Omental fat pad (tissue), 4 donors: ENCODE data around the gene RSPO3. TPM values are rescaled to one million over a fixed set of nuclear protein-coding genes. Genes with fewer than 3 reads are reported as not detected.
"Not testable (repeated sequence)": the region's sequence is repeated elsewhere in the genome, so short reads cannot be mapped to it uniquely, and the experiment has no call there.

ENCODE experiments used
- ATAC-seq: fragments of 150-250 bp; one replicate; pipeline ENCODE4 v1.9.1; 2016; ENCODE audit warnings: mild to moderate bottlenecking, moderate library complexity; ENCODE audit not compliant: low FRiP score
- DNase-seq: peaks from one replicate; pipeline ENCODE4 v3.0.0-alpha.2; 2019; ENCODE audit warnings: low spot score
- CTCF ChIP-seq, 3 donors: fragments of 450-650 bp; IDR thresholded peaks; one replicate each; pipeline ENCODE4 v1.5.1; 2016 to 2017; ENCODE audit warnings: antibody characterized with exemption in 3 of 3, mild to moderate bottlenecking in 3 of 3, moderate library complexity in 2 of 3
- total RNA-seq, 4 donors: library from RNA; depleted of rRNA; stranded (reverse); fragments of >200 nt; gene quantifications; one replicate each; pipeline ENCODE4 v1.1.0, GENCODE V29; 2016

The RSPO3 gene
- total RNA-seq, 4 donors from 2014 or later, result 21.5 to 40.1 (median 30.3) TPM

DNA sequence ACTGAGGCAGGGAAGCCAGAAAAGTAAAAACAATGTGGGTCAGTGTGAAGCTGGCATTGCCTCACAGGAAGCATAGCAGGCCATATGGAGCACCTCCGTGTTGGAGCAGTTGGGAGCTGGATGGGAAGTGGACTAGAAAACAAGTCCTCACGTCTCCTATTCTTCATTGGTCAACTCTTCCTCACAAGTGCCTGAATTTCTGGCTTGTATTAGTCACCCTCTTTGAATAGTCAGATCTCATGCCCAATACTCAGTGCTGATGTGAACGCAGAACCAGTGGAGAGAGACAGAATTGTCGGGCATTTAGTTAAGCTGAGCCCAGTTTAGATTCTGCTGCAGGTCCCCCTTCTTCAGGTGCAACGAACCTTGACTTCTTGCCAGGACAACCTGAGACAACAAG, 22.3 kb upstream of the RSPO3 start:
- TF ChIP-seq CTCF (IDR thresholded peaks at IDR 0.05), result no peak
- no peak for ATAC-seq
- no peak for DNase-seq

DNA sequence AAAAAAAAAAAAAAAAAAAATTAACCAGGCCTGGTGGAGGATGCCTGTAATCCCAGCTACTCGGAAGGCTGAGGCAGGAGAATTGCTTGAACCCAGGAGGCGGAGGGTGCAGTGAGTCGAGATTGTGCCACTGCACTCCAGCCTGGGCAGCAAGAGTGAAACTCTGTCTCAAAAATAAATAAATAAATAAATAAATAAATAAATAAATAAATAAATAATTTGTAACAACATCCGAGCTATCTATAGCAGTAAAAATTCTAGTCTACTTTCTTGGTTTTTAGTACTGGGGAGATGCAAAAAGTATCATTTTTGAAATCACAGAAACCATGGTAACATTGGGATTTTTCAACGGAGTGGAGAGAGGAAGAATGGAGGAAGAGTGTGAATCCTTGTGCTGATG, 21.0 kb upstream of the RSPO3 start:
- ATAC-seq, DNase-seq: not testable (repeated sequence)

GRCh38 chr6:127100510-127101140, 17.8 kb upstream of the RSPO3 start:
- ATAC-seq, result no peak
- no peak for TF ChIP-seq CTCF (IDR thresholded peaks at IDR 0.05)
- no peak for DNase-seq

- TF ChIP-seq CTCF (IDR thresholded peaks at IDR 0.05), result no peak
- ATAC-seq, result peak; percentile 99
- no peak for DNase-seq
Observed at GRCh38 chr6:127102299-127102698, 16.2 kb upstream of the RSPO3 start.

- ATAC-seq (no peak), DNase-seq (no peak)
- TF ChIP-seq CTCF (IDR thresholded peaks at IDR 0.05), result no peak
Observed at GRCh38 chr6:127102859-127103258, 15.6 kb upstream of the RSPO3 start.

DNA sequence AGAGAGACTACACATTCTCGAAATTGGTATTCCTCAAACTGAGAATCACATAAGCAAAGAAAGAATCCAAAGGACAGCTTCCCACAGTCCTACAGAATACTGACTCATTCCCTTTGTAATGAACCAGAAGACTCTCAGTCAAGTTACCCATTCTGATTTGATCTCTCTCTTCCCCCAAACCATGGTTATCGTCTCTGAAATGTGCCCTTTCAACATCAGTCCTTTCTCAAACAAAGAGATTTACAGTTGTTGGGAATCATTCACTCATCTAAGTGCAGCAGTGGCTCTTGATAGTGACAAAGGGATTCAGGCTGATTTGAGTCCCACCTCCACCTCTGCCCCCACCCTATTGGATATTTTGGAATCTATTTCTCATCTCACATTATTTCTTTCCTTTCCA, 15.0 kb upstream of the RSPO3 start:
- no peak for TF ChIP-seq CTCF (IDR thresholded peaks at IDR 0.05)
- DNase-seq (no peak), ATAC-seq (no peak)

DNA sequence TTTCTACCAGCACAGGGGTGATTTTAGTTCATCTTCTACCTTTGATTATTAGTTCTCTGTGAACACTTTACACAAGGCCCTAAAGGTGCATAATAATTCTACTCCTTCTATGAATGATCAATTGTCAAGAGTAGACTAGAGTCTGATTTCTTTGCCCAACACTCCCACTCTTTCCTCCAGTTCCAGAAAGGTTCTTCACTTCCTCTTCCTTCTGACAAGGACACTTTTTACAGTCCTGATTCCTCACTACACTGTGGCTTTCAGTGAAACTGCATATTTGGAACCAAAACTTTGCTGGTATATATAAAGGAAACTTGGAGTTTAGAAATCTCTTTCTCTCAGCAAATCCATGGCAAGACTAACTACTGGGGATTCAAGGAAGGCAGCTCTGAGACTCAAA, 10.6 kb upstream of the RSPO3 start:
- no peak for ATAC-seq
- DNase-seq, result no peak
- no peak for TF ChIP-seq CTCF (IDR thresholded peaks at IDR 0.05)
